HAP-1 (cell line): ENCODE data around the gene HEXIM1.

Experiments
- DNase-seq, 2 experiments: peaks; one replicate each; pipeline ENCODE4 v3.0.0-alpha.2; 2016 to 2020; ENCODE audit warnings: low spot score in 2 of 2
- H3K27me3 ChIP-seq: fragments of 250-450 bp; sonication (Bioruptor Pico); 2 replicates; pipeline ENCODE4 v1.5.1; 2020; ENCODE audit warnings: low read depth, mild to moderate bottlenecking, moderate library complexity
- H3K36me3 ChIP-seq: fragments of 250-450 bp; sonication (Bioruptor Pico); replicated peaks from 2 replicates; pipeline ENCODE4 v1.5.1; 2020; ENCODE audit warnings: mild to moderate bottlenecking
- H3K4me1 ChIP-seq: fragments of 250-450 bp; sonication (Bioruptor Pico); 2 replicates; pipeline ENCODE4 v1.5.1; 2020; ENCODE audit warnings: mild to moderate bottlenecking
- H3K4me3 ChIP-seq: fragments of 250-450 bp; sonication (Bioruptor Pico); 2 replicates; pipeline ENCODE4 v1.5.1; 2020; ENCODE audit warnings: mild to moderate bottlenecking, moderate library complexity
- H3K9me3 ChIP-seq: fragments of 250-450 bp; sonication (Bioruptor Pico); 2 replicates; pipeline ENCODE4 v1.5.1; 2020; ENCODE audit warnings: mild to moderate bottlenecking, moderate library complexity
- in situ Hi-C: fragments of 300-500 bp; cut with MboI; formaldehyde crosslinking; loops from 3 replicates; pipeline ENCODE4 v1.14.3; 2020; ENCODE audit warnings: low sequenced_read_pairs, inconsistent platforms, mixed read lengths

Gene HEXIM1

DNA sequence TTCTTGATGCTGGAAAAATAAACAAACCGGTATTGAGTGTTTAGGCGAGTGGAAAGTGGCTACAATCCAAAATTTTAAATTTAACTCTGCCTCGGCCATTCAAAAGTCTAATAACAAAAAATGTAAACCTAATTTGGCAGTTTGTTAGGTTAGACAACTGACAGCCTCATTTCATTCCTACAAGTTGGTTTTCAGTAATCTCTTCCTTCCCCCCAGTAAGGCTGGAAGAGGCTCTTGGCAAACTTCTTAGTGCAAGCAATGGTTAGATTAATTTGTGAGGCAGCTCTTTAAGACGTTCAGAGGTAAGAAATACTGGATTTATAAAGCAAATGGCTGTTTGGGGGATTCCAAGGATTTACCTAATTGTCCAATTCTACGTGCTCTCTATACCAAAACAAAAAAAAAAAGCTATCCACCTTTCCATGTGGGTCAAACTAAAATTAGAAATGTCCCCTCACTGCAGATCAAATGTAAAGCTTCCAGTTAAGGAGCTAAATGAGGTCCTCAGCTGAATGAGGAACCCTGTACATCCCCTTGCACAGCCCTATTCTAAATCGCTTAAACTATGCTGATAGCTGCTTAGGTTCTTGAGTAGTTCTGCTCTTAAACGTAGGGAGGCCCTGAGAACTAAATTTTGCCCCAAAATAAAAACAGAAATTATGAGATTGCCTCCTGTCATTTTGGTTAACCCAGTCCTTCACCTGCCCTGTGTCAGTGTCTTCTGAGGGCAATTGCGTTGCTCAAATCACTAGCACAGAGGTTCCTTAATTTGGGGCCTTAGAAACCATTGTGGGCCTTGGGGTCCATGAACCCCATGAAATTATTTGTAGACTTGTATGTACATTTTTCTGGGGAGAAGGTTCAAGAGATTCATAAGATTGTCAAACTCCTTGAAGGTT is 2.9 kb downstream of the HEXIM1 start:
- in situ Hi-C loops, result no loop called here
- Histone ChIP-seq H3K27me3 (no peaks in the 10 kb centered on the region), H3K36me3 (no peaks in the 10 kb centered on the region), H3K4me1 (peaks cover 12% of the 10 kb centered on the region), H3K4me3 (peak overlapping the region; percentile 55), H3K9me3 (no peaks in the 10 kb centered on the region)
- DNase-seq, result peak in 1 of 2 experiments; percentile 25

DNA sequence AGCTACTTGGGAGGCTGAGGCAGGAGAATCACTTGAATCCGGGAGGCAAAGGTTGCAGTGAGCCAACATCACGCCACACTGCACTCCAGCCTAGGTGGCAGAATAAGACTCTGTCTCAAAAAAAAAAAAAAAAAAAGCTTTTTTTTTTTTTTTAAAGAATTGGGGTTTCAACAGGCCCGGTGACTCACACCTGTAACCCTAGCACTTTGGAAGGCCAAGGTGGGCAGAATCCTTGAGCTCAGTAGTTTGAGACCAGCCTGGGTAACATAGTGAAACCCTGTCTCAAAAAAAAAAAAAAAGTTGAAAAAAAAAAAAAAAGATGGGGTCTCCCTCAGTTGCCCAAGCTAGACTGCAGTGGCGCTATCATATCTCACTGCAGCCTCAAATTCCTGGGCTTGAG is 6.8 kb downstream of the HEXIM1 start:
- Histone ChIP-seq H3K4me3 (no peak overlapping the region), H3K36me3 (peaks cover 11% of the 10 kb centered on the region), H3K27me3 (no peaks in the 10 kb centered on the region), H3K9me3 (no peaks in the 10 kb centered on the region), H3K4me1 (peaks cover 30% of the 10 kb centered on the region)
- no peak for DNase-seq
- in situ Hi-C loops, result no loop called here

DNA sequence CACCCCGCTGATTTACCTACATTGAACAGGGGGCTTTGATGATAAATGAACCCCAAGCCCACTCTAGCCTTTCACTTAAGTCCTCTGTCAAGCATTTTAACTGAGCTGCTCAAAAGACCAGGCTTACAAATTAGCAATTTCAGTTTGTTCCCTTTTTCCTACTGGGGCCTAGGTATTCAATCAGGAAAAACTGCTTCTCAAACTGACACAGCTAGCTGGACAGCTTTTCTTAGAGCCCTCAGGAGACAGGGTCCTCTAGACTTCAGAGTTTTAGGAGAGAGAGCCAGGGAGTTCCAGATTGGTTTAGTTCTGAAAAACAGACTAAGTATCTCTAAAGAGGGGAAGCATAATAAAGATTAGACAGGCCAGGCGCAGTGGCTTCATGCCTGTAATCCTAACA is 7.2 kb downstream of the HEXIM1 start:
- no peaks in the 10 kb centered on the region for H3K27me3 ChIP-seq
- no peaks in the 10 kb centered on the region for H3K9me3 ChIP-seq
- peaks cover 32% of the 10 kb centered on the region for H3K4me1 ChIP-seq
- H3K36me3 ChIP-seq, result peaks cover 11% of the 10 kb centered on the region
- in situ Hi-C loops, result no loop called here
- H3K4me3 ChIP-seq, result no peak overlapping the region
- no peak for DNase-seq

DNA sequence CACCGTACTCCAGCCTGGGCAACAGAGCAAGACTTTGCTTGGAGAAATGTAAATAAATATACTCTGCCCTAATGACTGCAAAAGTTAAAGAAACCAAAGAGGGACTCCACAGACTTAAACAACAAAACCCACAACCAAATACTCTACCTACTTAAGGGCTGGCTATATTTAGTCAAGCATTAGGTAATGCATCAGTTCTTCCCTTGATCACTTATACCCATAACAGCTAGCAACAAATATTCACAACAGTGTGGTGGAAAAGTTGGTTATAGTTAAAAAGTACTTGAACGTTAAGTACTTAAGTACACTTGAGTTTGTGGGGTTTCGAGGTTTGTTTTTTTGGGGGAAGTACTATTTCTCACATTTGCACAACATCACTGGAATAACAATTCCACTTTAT is 8.0 kb downstream of the HEXIM1 start:
- Histone ChIP-seq H3K36me3 (peaks cover 14% of the 10 kb centered on the region), H3K9me3 (no peaks in the 10 kb centered on the region), H3K4me1 (peaks cover 27% of the 10 kb centered on the region), H3K4me3 (no peak overlapping the region), H3K27me3 (no peaks in the 10 kb centered on the region)
- in situ Hi-C loops, result no loop called here
- DNase-seq, result no peak

DNA sequence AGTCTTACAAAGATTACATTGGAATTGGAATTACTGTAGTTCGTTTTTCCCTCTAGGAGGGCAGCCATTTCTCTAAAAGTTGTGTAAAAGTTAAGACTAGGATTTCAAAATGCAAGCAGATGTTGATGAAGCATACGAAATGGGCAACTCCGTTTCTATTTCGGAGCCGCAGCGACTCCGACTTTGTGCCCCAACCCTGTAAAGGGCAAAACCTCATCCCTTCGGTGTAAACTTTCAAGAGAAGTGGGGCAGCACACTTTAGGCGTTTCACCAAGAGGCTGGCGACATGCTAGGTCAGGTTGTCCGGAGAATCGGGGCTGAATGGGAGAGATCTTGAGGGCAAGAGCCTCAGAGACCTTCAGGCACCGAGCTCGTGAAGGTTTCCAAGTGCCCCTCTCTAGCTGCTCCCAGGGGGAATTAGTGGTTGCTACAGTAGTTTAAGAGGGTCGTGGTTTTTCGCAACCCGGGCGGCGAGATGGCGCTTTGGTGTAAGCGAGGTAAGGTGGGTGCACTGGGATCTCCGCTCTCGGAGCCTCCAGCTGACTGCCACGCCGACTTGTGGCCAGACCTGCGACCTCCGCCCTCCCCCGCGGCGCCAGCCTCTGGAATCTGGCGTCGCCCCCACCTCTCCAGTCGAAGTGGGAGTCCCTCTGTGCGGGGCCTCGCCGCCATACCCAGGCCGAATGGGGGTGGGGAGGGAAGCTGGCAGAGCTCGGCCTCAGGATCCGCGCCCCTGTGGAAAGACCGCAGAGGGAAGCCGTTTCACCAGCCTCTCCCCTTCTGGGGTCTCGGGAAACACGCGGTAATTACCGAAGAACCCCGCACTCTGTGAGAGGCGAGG is 12.4 kb downstream of the HEXIM1 start:
- Histone ChIP-seq H3K4me3 (peak overlapping the region; percentile 99), H3K27me3 (no peaks in the 10 kb centered on the region), H3K4me1 (peaks cover 26% of the 10 kb centered on the region), H3K9me3 (no peaks in the 10 kb centered on the region), H3K36me3 (peaks cover 14% of the 10 kb centered on the region)
- in situ Hi-C loops, result no loop called here
- peak; percentile 40 to 78 for DNase-seq

DNA sequence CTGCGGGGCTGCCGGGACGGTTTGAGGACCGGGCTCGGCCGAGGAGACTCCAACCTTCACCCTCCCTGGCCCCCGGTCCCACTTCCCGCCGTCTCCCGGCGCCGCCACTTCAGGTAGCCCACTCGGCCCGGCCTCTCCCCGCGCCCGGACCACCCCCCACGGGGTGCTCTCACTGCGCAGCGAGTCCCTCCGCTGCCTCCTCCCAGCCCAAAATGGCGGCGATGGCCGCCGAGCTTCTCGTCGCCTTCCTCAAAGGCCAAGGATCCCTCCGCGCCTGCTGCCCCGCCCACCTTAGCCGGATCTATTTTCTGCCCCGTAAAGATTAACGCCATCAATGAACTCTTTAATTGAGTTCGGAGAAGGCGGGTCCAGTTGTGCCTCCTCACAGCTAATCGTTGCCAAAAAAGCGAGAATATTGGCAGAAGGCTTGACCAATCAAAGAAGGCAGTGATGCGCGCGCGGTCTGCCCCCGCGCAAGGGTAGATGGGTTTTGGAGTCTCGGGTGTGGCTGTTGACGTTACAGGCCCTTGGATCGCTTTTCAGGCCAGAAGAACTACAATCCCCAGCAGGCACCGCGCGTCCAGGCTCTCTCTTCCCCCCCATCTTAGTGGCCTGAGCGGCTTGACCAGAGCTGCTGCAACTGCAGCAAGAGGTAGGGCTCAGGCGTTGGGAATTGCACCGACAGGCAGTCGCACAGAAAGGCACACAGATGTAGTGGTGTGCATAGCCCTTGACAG is 13.2 kb downstream of the HEXIM1 start, which contains the start of gene HEXIM2:
Gene HEXIM2, plus strand, starts transcription at position 588 of the 737 bp plus-strand sequence. CDS start 919 bp downstream, outside the sequence.
- DNase-seq, result peak; percentile 98
- Histone ChIP-seq H3K36me3 (peaks cover 14% of the 10 kb centered on the region), H3K4me1 (peaks cover 26% of the 10 kb centered on the region), H3K4me3 (peak within 1 kb of the TSS; percentile 99), H3K27me3 (no peaks in the 10 kb centered on the region), H3K9me3 (no peaks in the 10 kb centered on the region)
- in situ Hi-C loops, result no loop called here

DNA sequence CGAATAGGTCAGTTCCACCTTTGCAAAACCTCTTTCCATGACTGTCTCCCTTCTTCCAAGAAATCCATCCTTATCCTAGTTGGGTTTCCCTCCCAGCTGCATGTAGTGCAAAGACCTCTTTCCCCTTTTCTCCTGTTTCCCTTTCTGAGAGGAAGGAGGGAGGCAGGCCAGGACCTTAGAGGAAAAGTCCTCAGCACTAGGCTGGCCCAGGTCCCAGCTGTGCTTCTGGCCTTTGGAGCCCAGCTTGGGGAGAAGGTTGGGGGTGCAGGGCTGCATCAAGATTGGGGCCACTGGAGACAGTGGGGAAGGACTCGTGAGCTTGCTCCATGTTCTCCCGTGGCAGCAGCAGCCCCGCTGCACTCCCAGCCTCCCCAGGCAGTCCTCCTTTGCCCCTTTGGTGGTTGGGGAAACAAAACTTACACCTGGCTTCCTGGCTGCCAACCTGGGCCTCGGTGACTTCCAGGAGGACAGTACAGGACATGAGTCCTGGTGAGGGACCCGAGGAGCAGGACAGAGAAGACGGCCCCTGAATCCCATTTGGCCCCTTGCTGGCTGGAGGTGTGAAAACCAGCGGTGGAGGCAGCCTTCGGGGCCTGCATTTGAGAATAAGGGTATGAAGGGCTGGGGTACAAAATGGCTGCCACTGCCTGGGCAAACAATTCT is 13.9 kb downstream of the HEXIM1 start:
- DNase-seq, result no peak
- Histone ChIP-seq H3K9me3 (no peaks in the 10 kb centered on the region), H3K4me1 (peaks cover 26% of the 10 kb centered on the region), H3K36me3 (peaks cover 14% of the 10 kb centered on the region), H3K4me3 (peak overlapping the region; percentile 99), H3K27me3 (no peaks in the 10 kb centered on the region)
- in situ Hi-C loops, result no loop called here

DNA sequence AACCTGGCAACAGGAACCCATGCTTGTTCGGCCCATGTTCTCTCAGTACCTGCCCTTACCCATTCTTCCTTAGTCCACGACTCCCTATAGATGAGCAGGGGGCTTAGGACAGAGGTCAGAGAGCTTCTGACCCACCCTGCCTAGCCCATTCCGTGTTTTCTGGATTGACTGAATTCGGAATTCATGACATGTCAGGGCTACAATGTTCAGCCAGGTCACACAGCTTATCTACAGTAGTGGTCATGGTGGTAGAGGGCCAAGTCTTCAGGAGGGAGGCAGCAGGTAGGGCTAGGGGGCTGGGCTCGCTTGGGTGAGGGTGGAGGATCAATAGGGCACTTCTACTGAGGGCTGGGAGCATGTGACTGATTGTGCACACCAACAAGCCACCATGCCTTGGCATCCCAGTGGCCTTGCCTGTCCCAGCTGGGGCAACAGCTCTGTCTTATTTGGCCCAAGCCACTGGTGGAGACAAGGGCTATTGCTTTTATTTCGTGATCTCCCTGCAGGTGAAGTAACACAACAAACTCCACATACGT is 16.5 kb downstream of the HEXIM1 start:
- H3K4me3 ChIP-seq, result no peak overlapping the region
- in situ Hi-C loops, result no loop called here
- H3K4me1 ChIP-seq, result peaks cover 10% of the 10 kb centered on the region
- peaks cover 6% of the 10 kb centered on the region; the same call in 1 of the 2 replicates for H3K36me3 ChIP-seq
- no peaks in the 10 kb centered on the region for H3K9me3 ChIP-seq
- DNase-seq, result no peak
- no peaks in the 10 kb centered on the region for H3K27me3 ChIP-seq

DNA sequence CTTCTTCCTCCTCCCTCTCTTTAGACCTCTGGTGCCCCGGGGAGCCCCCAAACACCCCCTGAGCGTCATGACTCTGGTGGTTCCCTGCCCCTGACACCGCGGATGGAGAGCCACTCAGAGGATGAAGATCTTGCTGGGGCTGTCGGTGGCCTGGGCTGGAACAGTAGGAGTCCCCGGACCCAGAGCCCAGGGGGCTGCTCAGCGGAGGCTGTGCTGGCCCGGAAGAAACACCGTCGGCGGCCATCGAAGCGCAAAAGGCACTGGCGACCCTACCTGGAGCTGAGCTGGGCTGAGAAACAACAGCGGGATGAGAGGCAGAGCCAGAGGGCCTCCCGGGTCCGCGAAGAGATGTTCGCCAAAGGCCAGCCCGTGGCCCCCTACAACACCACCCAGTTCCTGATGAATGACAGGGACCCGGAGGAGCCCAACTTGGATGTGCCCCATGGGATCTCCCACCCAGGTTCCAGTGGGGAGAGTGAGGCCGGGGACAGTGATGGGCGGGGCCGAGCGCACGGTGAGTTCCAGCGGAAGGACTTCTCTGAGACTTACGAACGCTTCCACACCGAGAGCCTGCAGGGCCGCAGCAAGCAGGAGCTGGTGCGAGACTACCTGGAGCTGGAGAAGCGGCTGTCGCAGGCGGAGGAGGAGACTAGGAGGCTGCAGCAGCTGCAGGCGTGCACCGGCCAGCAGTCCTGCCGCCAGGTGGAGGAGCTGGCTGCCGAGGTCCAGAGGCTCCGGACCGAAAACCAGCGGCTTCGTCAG is 20.9 kb downstream of the HEXIM1 start:
- no peaks in the 10 kb centered on the region for H3K9me3 ChIP-seq
- DNase-seq, result no peak
- H3K27me3 ChIP-seq, result no peaks in the 10 kb centered on the region
- peaks cover 15% of the 10 kb centered on the region for H3K4me1 ChIP-seq
- no peaks in the 10 kb centered on the region for H3K36me3 ChIP-seq
- no peak overlapping the region for H3K4me3 ChIP-seq
- in situ Hi-C loops, result no loop called here

DNA sequence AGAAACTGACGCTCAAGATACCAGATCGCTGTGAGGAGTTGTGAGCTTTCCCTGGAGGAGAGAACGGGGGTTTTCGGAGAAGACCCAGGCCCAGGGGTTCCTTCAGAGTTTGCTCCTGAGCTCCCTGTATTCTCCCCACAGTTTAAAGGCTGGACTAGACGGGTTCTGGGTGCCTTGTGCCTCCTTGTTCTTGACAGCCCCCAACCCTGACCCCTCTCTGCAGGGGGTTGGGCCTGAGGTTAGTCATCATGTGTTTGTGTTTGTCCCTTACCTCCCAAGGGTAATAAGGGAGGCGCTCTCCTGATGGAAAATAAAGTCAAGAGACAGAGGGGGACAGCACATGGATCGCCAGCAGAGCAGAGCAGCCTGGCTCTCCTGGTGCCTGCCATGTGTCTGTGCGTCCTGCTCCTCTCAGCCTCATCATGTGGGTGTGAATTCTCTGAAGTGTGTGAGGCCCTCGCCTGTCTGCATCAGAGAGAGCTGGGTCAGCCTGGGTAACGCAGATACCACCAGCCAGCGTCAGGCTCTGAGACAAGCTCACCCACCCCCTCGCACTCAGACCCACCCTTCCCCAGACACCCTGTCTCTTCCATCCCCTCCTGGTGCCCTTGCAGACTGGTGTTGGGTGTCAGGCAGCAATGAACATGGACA is 22.1 kb downstream of the HEXIM1 start:
- DNase-seq, result no peak
- in situ Hi-C loops, result no loop called here
- Histone ChIP-seq H3K9me3 (no peaks in the 10 kb centered on the region), H3K27me3 (no peaks in the 10 kb centered on the region), H3K4me1 (peaks cover 15% of the 10 kb centered on the region), H3K36me3 (no peaks in the 10 kb centered on the region), H3K4me3 (no peak overlapping the region)

DNA sequence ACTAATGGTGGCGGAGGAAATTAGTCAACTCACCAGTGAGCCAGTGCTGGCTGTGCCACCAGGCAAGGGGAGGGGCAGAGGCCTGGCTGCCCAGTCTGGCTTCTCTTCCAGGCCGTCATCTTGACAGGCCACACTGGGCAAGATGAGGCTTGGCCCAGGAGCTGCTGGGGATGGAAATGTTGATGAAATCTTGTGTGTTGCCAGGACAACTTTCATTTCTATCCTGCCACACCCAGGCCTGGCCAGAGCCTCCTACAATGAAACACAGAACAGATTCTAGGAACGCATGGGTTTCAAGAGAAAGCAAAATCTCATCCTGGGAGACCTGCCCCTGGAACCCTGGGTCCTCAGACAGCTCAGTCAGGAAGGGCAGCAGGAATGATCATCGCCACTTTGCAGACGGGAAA is 22.7 kb downstream of the HEXIM1 start:
- no peak overlapping the region for H3K4me3 ChIP-seq
- in situ Hi-C loops, result no loop called here
- no peaks in the 10 kb centered on the region for H3K9me3 ChIP-seq
- H3K27me3 ChIP-seq, result no peaks in the 10 kb centered on the region
- peaks cover 15% of the 10 kb centered on the region for H3K4me1 ChIP-seq
- DNase-seq, result no peak
- no peaks in the 10 kb centered on the region for H3K36me3 ChIP-seq
